Stomach (tissue), 4 donors: ENCODE data around the gene IYD.

Experiments used
- POLR2A ChIP-seq, 4 donors: fragments of 450-650 bp; IDR thresholded peaks; one replicate each; pipeline ENCODE4 v1.6.1; 2016; ENCODE audit warnings: antibody characterized with exemption in 4 of 4, control low read depth in 2 of 4, mild to moderate bottlenecking in 1 of 4, moderate library complexity in 1 of 4
- TF ChIP-seq, protein P1 (sequence below), 7 experiments: fragments of 450-650 bp in 4 of 7; fragments of 200-600 bp in 3 of 7; sonication (generic) in 3 of 7; IDR thresholded peaks; one replicate each; pipeline ENCODE4 v1.5.1; 2016 to 2019; ENCODE audit warnings: antibody characterized with exemption in 7 of 7, control low read depth in 2 of 7, mild to moderate bottlenecking in 1 of 7

DNA sequence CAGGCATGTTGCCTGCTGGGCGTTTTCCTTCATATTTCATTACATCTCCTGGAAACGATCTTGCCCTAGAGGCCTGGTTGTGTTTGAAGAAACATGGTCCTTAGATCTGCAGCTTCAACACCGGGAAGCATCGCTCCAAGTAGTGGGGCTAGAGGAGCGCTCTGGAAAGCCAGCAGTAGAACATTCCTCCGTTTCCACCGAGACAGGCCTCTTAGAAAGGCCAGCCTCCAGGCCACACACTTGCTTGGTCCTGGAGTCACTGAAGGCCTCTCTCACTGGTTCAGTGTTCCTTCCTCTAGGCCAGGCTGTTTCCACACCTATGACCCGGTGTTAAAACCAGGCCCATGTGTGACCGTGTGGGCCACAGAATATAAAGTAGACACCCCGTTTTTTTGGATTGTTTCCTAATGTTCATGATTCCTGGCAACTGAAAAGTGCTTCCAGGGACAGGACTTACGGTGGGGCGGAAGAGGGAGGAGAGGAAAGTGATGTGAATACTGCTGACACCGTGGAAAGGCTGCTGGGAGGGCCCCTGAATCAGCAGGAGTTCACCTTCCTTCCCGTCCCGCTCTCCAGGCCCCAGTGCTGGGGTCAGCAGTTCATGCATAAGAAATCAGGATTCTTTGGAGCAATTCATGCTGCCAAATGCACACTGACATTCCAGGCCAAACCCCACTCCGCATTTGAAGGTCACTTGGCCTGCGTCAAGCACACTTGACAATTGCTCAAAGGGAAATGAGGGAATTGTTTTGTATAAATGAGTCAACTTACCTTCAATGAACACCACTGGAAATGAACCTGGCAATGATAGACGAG, 83.8 kb downstream of the IYD start:
- TF ChIP-seq, protein P1, sequence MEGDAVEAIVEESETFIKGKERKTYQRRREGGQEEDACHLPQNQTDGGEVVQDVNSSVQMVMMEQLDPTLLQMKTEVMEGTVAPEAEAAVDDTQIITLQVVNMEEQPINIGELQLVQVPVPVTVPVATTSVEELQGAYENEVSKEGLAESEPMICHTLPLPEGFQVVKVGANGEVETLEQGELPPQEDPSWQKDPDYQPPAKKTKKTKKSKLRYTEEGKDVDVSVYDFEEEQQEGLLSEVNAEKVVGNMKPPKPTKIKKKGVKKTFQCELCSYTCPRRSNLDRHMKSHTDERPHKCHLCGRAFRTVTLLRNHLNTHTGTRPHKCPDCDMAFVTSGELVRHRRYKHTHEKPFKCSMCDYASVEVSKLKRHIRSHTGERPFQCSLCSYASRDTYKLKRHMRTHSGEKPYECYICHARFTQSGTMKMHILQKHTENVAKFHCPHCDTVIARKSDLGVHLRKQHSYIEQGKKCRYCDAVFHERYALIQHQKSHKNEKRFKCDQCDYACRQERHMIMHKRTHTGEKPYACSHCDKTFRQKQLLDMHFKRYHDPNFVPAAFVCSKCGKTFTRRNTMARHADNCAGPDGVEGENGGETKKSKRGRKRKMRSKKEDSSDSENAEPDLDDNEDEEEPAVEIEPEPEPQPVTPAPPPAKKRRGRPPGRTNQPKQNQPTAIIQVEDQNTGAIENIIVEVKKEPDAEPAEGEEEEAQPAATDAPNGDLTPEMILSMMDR (IDR thresholded peaks at IDR 0.05) = no peak
- no peak for TF ChIP-seq POLR2A (IDR thresholded peaks at IDR 0.05)
